ENCODE measurements around the gene CXCR4.

DNA sequence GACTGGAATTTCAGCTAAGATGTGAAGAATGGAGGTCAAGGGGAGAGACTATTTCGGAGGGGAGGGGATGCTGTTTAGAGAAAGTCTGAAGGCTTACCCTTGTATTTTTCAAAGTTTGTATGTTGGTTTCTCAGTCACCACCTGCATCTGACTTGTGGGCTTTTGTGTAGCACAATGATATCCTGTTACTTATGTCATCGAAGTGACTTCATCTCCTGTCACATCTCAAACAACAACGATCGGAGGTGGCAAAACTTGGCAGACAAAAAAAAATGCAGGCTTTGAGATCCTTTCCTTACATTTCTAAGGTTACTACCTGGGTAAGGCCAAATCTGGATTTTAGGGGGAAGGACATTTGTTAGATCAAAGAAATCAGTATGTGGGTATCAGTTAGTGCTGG, 11.7 kb upstream of the CXCR4 start:
- TF ChIP-seq, protein P1, sequence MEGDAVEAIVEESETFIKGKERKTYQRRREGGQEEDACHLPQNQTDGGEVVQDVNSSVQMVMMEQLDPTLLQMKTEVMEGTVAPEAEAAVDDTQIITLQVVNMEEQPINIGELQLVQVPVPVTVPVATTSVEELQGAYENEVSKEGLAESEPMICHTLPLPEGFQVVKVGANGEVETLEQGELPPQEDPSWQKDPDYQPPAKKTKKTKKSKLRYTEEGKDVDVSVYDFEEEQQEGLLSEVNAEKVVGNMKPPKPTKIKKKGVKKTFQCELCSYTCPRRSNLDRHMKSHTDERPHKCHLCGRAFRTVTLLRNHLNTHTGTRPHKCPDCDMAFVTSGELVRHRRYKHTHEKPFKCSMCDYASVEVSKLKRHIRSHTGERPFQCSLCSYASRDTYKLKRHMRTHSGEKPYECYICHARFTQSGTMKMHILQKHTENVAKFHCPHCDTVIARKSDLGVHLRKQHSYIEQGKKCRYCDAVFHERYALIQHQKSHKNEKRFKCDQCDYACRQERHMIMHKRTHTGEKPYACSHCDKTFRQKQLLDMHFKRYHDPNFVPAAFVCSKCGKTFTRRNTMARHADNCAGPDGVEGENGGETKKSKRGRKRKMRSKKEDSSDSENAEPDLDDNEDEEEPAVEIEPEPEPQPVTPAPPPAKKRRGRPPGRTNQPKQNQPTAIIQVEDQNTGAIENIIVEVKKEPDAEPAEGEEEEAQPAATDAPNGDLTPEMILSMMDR (conservative IDR thresholded peaks at IDR 0.05; ENCODE audit: low read length): no peak
- TF ChIP-seq EZH2phosphoT487 (IDR thresholded peaks at IDR 0.05; ENCODE audit: borderline replicate concordance): no peak

Measured in Loucy (cell line).